ENCODE results near the gene SYCP2L.
"Not testable (repeated sequence)": the region's sequence is repeated elsewhere in the genome, so short reads cannot be mapped to it uniquely, and the experiment has no call there.

The SYCP2L gene

DNA sequence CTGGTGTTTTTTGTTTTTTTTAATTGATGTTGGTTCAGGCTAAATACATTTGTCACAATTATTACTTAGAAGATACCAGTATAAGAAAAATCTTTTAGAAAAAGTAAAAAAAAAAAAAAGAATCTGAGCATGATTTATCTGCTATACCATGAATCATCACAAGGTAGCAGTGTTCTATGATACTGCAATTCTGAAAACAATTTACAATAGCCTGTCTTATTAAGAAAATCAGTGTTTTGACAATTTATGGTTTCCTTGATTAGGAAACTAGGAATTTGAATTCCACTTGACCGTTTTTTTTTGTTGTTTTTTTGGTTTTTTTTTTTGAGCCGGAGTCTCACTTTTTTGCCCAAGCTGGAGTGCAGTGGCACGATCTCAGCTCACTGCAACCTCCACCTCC, 39.2 kb upstream of the SYCP2L start:
- no peak overlapping the region for H3K23ac ChIP-seq (ENCODE audit: low read length)
- no peak overlapping the region for H4K5ac ChIP-seq (ENCODE audit: low read length)
- H2BK15ac ChIP-seq (replicated peaks; ENCODE audit: low read depth) = no peak overlapping the region
- no peak overlapping the region for H2AK5ac ChIP-seq (ENCODE audit: low read length)
- no peak overlapping the region for H3K56ac ChIP-seq (ENCODE audit: low read length)
- H2BK5ac ChIP-seq (ENCODE audit: low read length) = no peak overlapping the region
- H3K27ac ChIP-seq (ENCODE audit: low read depth, low read length) = no peak overlapping the region
- no peak overlapping the region for H3K4me2 ChIP-seq (ENCODE audit: low read length)
- H3K36me3 ChIP-seq (ENCODE audit: control insufficient read depth, insufficient read depth, low read length) = no peaks in the 10 kb centered on the region
- no peak overlapping the region for H3K4ac ChIP-seq (ENCODE audit: low read depth, low read length)
- H3K79me1 ChIP-seq (ENCODE audit: low read length) = no peaks in the 10 kb centered on the region
- H2BK120ac ChIP-seq (ENCODE audit: low read depth, low read length) = no peak overlapping the region
- H3K27me3 ChIP-seq (ENCODE audit: insufficient read depth, low read length, poor library complexity) = no peaks in the 10 kb centered on the region
- WGBS (ENCODE audit: extremely low coverage, insufficient coverage, low lambda C conversion rate) = no CpG with 5 or more reads among the region's 3 CpGs
- no peak overlapping the region for H3K9ac ChIP-seq (ENCODE audit: low read length)
- no peak overlapping the region for H3K4me3 ChIP-seq (ENCODE audit: low read length)
- no peaks in the 10 kb centered on the region for H3K79me2 ChIP-seq (ENCODE audit: control insufficient read depth, insufficient read depth, low read length)
- no peaks in the 10 kb centered on the region for H3K4me1 ChIP-seq (ENCODE audit: control insufficient read depth, low read depth, low read length)
- no peak for DNase-seq
- no peak overlapping the region for H3K18ac ChIP-seq (ENCODE audit: low read length)
- H4K8ac ChIP-seq (ENCODE audit: low read depth, low read length) = no peak overlapping the region

DNA sequence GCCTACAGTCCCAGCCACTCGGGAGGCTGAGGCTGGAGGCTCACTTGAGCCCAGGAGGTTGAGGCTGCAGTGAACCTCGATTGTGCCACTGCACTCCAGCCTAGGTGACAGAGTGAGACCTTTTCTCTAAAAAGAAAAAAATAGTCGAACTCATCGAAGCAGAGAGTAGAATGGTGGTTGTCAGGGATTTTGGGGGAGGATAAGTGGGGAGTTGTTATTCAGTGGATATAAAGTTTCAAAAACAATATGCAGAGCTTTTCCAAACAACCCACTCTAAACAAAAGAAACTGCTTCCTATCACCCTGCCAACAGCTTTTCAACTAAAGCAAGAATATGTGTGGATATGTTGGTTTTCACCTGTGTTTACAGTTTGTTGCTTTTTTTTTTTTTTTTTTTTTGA, 37.0 kb upstream of the SYCP2L start:
- no peak overlapping the region for H3K56ac ChIP-seq (ENCODE audit: low read length)
- no CpG with 5 or more reads among the region's 4 CpGs for WGBS (ENCODE audit: extremely low coverage, insufficient coverage, low lambda C conversion rate)

DNA sequence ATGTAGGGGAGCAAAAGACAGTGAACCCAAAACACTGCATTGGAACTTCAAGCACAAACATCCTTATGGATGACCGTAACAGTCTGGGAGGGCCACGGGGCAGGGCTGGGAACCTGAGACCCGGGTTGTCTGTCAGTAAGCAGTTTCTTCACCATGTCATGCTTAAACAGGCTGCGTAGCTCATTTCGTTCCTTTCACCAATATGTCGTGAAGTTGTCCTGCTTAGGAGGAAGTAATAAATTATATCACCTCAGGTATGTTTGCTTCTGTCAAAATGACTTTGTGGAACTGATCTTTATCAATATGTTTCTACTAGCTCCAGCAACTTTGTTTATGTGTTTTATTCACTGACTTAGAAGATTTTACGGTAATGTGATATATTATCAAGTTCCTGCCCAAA, 36.1 kb upstream of the SYCP2L start:
- DNase-seq = no peak
- no peak overlapping the region for H3K4me2 ChIP-seq (ENCODE audit: low read length)
- no peak overlapping the region for H3K4ac ChIP-seq (ENCODE audit: low read depth, low read length)
- no peak overlapping the region for H3K9ac ChIP-seq (ENCODE audit: low read length)
- H2BK5ac ChIP-seq (ENCODE audit: low read length) = no peak overlapping the region
- no peak overlapping the region for H3K4me3 ChIP-seq (ENCODE audit: low read length)
- H4K8ac ChIP-seq (ENCODE audit: low read depth, low read length) = no peak overlapping the region
- H3K18ac ChIP-seq (ENCODE audit: low read length) = no peak overlapping the region
- no peaks in the 10 kb centered on the region for H3K27me3 ChIP-seq (ENCODE audit: insufficient read depth, low read length, poor library complexity)
- no peak overlapping the region for H3K56ac ChIP-seq (ENCODE audit: low read length)
- no peaks in the 10 kb centered on the region for H3K79me2 ChIP-seq (ENCODE audit: control insufficient read depth, insufficient read depth, low read length)
- H3K23ac ChIP-seq (ENCODE audit: low read length) = no peak overlapping the region
- H3K27ac ChIP-seq (ENCODE audit: low read depth, low read length) = no peak overlapping the region
- no peaks in the 10 kb centered on the region for H3K79me1 ChIP-seq (ENCODE audit: low read length)
- WGBS (ENCODE audit: extremely low coverage, insufficient coverage, low lambda C conversion rate) = no CpG with 5 or more reads among the region's 7 CpGs
- H2BK120ac ChIP-seq (ENCODE audit: low read depth, low read length) = no peak overlapping the region
- no peaks in the 10 kb centered on the region for H3K4me1 ChIP-seq (ENCODE audit: control insufficient read depth, low read depth, low read length)
- no peaks in the 10 kb centered on the region for H3K36me3 ChIP-seq (ENCODE audit: control insufficient read depth, insufficient read depth, low read length)
- no peak overlapping the region for H2BK15ac ChIP-seq (replicated peaks; ENCODE audit: low read depth)
- no peak overlapping the region for H2AK5ac ChIP-seq (ENCODE audit: low read length)
- no peak overlapping the region for H4K5ac ChIP-seq (ENCODE audit: low read length)

More for the DNA sequence above, 37.0 kb upstream of the SYCP2L start:
- H3K4me2 ChIP-seq (ENCODE audit: low read length) = no peak overlapping the region
- H2BK120ac ChIP-seq (ENCODE audit: low read depth, low read length) = no peak overlapping the region
- H3K9ac ChIP-seq (ENCODE audit: low read length) = no peak overlapping the region
- H4K8ac ChIP-seq (ENCODE audit: low read depth, low read length) = no peak overlapping the region
- no peak overlapping the region for H2BK15ac ChIP-seq (replicated peaks; ENCODE audit: low read depth)
- no peak overlapping the region for H4K5ac ChIP-seq (ENCODE audit: low read length)
- H2BK5ac ChIP-seq (ENCODE audit: low read length) = no peak overlapping the region
- H3K4me1 ChIP-seq (ENCODE audit: control insufficient read depth, low read depth, low read length) = no peaks in the 10 kb centered on the region
- no peaks in the 10 kb centered on the region for H3K36me3 ChIP-seq (ENCODE audit: control insufficient read depth, insufficient read depth, low read length)
- H3K79me2 ChIP-seq (ENCODE audit: control insufficient read depth, insufficient read depth, low read length) = no peaks in the 10 kb centered on the region
- H2AK5ac ChIP-seq (ENCODE audit: low read length) = no peak overlapping the region
- no peaks in the 10 kb centered on the region for H3K27me3 ChIP-seq (ENCODE audit: insufficient read depth, low read length, poor library complexity)
- H3K4me3 ChIP-seq (ENCODE audit: low read length) = no peak overlapping the region
- H3K23ac ChIP-seq (ENCODE audit: low read length) = no peak overlapping the region
- no peak overlapping the region for H3K27ac ChIP-seq (ENCODE audit: low read depth, low read length)
- H3K79me1 ChIP-seq (ENCODE audit: low read length) = no peaks in the 10 kb centered on the region
- no peak for DNase-seq
- H3K18ac ChIP-seq (ENCODE audit: low read length) = no peak overlapping the region
- H3K4ac ChIP-seq (ENCODE audit: low read depth, low read length) = no peak overlapping the region

DNA sequence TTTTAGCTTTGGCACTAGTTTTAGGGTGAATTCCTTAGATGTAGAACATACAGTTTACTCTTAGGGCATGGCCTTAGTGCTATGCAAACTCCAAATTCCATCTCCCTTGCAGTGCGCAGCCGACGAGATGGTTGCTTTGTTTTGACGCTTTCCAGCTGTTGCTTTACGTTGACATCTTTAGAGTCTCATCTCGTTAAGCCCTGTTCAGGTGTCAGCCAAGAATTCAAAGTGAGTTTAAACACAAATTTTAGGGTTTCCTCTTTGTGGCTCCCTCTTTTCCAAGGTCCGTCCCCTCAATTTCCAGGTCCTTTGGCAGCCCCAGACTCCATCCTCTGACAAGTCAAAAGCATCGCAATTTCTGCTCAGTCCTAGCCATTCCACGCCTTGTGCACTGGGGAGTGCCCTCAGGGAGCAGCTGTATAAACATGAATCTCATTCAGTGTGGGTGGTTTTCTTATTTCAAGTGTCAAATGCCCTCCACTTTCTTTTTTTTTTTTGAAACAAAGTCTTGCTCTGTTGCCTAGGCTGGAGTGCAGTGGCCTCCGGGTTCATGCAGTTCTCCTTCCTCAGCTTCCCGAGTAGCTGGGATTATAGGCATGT, 34.4 kb upstream of the SYCP2L start:
- no peak overlapping the region for H3K18ac ChIP-seq (ENCODE audit: low read length)
- H2BK120ac ChIP-seq (ENCODE audit: low read depth, low read length) = no peak overlapping the region
- no peaks in the 10 kb centered on the region for H3K27me3 ChIP-seq (ENCODE audit: insufficient read depth, low read length, poor library complexity)
- H3K4ac ChIP-seq (ENCODE audit: low read depth, low read length) = no peak overlapping the region
- WGBS (ENCODE audit: extremely low coverage, insufficient coverage, low lambda C conversion rate) = no CpG with 5 or more reads among the region's 11 CpGs
- H3K23ac ChIP-seq (ENCODE audit: low read length) = no peak overlapping the region
- H3K4me3 ChIP-seq (ENCODE audit: low read length) = no peak overlapping the region
- no peak overlapping the region for H3K56ac ChIP-seq (ENCODE audit: low read length)
- H3K27ac ChIP-seq (ENCODE audit: low read depth, low read length) = no peak overlapping the region
- no peak overlapping the region for H2BK15ac ChIP-seq (replicated peaks; ENCODE audit: low read depth)
- H3K4me1 ChIP-seq (ENCODE audit: control insufficient read depth, low read depth, low read length) = no peaks in the 10 kb centered on the region
- H3K4me2 ChIP-seq (ENCODE audit: low read length) = no peak overlapping the region
- H4K5ac ChIP-seq (ENCODE audit: low read length) = no peak overlapping the region
- no peak for DNase-seq
- no peaks in the 10 kb centered on the region for H3K79me2 ChIP-seq (ENCODE audit: control insufficient read depth, insufficient read depth, low read length)
- no peak overlapping the region for H2BK5ac ChIP-seq (ENCODE audit: low read length)
- H4K8ac ChIP-seq (ENCODE audit: low read depth, low read length) = no peak overlapping the region
- H3K9ac ChIP-seq (ENCODE audit: low read length) = no peak overlapping the region
- H2AK5ac ChIP-seq (ENCODE audit: low read length) = no peak overlapping the region
- no peaks in the 10 kb centered on the region for H3K36me3 ChIP-seq (ENCODE audit: control insufficient read depth, insufficient read depth, low read length)
- no peaks in the 10 kb centered on the region for H3K79me1 ChIP-seq (ENCODE audit: low read length)

GRCh38 chr6:10853849-10854300, 33.0 kb upstream of the SYCP2L start:
- not testable (repeated sequence) for H3K9ac ChIP-seq (ENCODE audit: low read length); H3K23ac ChIP-seq (ENCODE audit: low read length); H3K79me1 ChIP-seq (ENCODE audit: low read length); H3K56ac ChIP-seq (ENCODE audit: low read length); H3K36me3 ChIP-seq (ENCODE audit: control insufficient read depth, insufficient read depth, low read length); H3K27ac ChIP-seq (ENCODE audit: low read depth, low read length); H2BK120ac ChIP-seq (ENCODE audit: low read depth, low read length); H2BK5ac ChIP-seq (ENCODE audit: low read length); H3K4me2 ChIP-seq (ENCODE audit: low read length); H4K8ac ChIP-seq (ENCODE audit: low read depth, low read length); H2AK5ac ChIP-seq (ENCODE audit: low read length); DNase-seq; H3K18ac ChIP-seq (ENCODE audit: low read length); H3K79me2 ChIP-seq (ENCODE audit: control insufficient read depth, insufficient read depth, low read length); H3K4me3 ChIP-seq (ENCODE audit: low read length); H3K4me1 ChIP-seq (ENCODE audit: control insufficient read depth, low read depth, low read length); H2BK15ac ChIP-seq (replicated peaks; ENCODE audit: low read depth); H3K4ac ChIP-seq (ENCODE audit: low read depth, low read length); H4K5ac ChIP-seq (ENCODE audit: low read length); H3K27me3 ChIP-seq (ENCODE audit: insufficient read depth, low read length, poor library complexity)
- no CpG with 5 or more reads among the region's 6 CpGs for WGBS (ENCODE audit: extremely low coverage, insufficient coverage, low lambda C conversion rate)

All from mesendoderm (in vitro differentiated cells).